GM12801 (cell line): ENCODE measurements around the gene PWWP2B.

Source experiments
- TF ChIP-seq, protein P1 (sequence below): IDR thresholded peaks from one replicate; pipeline ENCODE4 v1.5.1; 2011; ENCODE audit warnings: control low read depth; ENCODE audit not compliant: insufficient read length; ENCODE audit errors: extremely low read depth

Gene PWWP2B

DNA sequence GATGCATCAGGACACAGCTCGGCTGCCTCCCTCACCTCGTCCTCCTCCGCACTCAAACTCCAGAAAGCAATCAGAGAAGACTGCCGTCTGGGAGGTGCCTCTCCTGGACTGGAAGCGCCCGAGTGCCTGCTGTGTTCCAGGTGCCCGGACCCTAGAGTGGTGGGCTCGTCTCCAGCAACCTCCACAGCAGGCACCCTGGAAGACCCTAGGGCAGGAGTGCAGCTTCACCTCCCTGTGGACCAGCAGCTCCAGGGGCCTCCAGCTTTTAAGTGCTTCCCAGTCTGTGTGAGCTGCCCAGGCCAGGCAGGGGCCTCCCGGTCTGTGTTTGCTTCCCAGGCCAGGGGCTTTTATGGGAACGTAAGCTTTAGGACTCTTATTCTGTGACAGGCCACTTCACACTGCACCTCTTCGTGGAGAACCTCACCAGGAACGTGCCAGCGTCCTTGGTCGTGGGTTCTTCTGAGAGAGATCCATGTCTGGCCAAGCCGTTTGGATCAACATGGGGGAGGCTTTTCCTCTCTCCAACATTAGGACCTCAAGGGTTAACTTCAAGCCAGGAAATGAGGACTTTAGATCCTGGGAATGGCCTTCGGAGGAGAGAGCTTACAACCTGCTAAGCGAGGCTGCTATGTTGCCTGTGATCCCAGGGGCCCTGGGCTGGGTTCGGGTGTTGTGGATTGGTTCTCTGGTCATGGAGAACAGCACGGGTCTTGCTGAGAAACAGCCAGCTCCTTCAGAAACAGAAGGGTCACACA lies 5.9 kb upstream of the PWWP2B start:
- TF ChIP-seq, protein P1, sequence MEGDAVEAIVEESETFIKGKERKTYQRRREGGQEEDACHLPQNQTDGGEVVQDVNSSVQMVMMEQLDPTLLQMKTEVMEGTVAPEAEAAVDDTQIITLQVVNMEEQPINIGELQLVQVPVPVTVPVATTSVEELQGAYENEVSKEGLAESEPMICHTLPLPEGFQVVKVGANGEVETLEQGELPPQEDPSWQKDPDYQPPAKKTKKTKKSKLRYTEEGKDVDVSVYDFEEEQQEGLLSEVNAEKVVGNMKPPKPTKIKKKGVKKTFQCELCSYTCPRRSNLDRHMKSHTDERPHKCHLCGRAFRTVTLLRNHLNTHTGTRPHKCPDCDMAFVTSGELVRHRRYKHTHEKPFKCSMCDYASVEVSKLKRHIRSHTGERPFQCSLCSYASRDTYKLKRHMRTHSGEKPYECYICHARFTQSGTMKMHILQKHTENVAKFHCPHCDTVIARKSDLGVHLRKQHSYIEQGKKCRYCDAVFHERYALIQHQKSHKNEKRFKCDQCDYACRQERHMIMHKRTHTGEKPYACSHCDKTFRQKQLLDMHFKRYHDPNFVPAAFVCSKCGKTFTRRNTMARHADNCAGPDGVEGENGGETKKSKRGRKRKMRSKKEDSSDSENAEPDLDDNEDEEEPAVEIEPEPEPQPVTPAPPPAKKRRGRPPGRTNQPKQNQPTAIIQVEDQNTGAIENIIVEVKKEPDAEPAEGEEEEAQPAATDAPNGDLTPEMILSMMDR: no peak

DNA sequence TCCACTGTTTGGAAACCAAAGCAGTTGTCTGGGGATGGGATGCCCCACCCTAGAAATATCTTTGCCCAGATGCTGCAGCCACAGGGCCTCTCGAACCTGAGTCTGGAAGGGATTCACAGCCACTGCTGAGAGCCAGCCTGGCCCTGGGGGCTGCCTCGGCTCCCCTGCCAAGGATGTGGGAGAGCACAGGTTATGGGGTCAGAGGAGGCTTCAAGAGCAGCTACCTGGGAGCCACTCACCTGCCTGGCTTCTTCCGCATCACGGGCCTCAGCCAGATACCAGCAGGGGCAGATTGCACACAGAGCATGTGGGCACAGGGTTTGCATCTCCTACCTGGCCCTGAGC lies 5.4 kb upstream of the PWWP2B start:
- TF ChIP-seq, protein P1: no peak

DNA sequence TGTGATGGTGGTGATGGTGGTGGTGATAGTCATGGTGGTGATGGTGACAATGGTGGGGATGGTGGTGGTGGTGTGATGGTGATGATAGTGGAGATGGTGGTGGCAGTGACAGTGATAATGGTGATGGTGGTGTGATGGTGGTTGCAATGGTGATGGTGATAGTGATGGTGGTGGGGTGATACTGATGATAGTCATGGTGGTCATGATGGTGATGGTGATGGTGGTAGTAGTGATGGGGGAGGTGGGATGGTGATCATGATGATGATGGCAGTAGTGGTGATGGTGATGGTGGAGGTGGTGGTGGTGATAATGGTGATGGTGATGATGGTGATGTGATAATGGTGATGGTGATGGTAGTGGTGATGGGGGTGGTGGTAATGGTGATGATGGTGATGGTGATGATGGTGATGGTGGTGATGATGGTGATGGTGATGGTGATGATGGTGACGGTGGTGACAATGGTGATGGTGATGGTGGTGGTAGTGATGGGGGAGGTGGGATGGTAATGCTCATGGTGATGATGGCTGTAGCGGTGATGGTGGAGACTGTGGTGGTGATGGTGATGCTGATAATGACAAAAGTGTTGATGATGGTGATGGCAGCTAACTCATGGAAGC lies 4.7 kb upstream of the PWWP2B start:
- TF ChIP-seq, protein P1: no peak

DNA sequence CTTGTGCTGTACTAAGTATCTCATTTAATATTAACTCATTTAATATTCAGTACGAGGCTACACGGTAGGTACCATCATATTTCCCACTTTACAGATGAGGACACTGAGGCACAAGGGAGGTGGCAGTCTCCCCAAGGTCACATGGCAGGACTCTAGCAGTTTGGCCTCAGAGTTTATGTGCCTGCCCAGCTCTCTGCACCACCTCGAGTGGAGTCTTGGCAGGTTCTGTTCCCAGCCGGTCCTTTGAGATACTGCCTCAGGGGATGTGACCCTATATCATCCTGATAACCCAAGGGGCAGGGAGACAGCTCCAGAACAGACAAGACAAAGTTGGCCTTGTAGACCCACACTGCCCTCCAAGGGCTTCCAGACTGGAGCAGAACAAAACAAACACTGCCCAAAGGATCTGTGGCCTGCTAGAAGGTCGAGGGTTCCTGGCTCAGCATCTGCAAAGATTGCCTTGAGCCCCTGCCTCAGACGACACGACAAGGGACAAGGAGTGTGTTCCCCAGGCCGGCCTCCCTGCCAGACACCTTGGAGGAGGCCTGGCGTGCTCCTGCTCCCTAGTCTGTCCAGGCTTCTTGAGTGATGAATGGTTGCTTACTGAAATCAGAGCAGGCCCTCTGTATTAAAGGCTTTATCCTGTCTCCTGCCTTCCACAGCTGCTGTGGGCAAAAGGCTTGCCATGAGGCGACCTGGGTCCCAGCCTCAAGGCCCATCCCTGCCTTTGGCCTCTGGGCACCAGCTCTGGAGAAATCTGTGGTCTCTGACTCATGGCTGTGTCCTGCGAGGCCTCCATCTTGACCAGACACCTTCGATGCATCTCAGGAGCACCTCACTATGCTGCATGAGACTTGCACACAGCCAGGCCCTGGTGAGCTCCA lies 3.9 kb upstream of the PWWP2B start:
- TF ChIP-seq, protein P1: no peak

DNA sequence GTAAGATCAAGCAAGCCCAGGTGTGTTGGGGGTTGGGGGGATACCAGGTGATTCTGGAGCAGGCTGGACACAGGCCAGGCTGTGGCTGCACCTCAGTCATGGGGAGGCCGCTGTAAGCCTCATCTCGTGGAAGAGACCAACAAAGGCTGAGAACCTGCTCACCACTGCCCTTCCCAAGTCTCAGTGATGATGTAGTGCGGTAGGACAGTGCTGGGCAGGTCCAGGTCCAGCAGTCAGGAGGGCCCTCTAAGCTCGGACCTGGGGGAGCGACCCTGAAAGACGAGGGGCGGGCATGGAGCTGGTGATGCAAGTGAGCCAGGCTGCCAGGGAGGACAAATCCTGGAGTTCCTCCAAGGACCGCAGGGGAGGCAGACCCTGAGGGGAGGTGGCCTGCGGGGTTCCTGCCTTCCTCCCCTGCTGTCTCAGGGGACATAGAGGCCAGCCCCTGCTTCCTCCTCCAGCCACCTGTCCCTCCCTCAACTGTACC lies 3.3 kb upstream of the PWWP2B start:
- TF ChIP-seq, protein P1: no peak

DNA sequence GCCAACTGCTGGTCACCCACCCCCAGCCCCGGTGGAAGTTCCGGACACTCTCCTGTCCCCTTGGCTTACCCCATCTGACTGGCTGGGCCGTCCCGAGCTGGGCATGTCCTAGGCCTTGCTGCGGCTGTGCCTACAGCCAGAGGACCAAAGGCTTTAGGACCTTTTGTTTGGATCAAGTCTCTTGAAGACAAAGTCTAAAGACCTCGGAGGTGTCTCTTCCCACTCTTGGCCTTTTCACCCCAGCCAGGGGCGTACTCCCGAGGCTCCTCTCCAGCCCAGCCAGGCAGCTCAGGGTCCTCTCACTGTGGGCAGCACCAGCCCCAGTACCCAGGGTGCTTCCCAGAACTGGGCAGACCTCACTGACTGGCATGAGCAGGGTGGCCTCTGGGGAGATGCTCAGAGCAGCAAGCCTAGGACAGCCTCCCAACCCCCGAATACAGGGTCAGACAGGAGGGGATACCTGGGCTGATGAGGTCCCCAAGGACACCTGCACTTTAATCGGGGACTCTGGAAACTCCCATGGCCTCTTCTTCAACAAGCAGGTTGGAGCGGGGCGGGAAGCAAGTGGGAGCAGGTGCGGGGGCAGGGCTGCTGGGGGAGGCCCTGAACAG lies 2.7 kb upstream of the PWWP2B start:
- TF ChIP-seq, protein P1: no peak
